ENCODE results near the gene MID1.

MID1 gene, protein sequence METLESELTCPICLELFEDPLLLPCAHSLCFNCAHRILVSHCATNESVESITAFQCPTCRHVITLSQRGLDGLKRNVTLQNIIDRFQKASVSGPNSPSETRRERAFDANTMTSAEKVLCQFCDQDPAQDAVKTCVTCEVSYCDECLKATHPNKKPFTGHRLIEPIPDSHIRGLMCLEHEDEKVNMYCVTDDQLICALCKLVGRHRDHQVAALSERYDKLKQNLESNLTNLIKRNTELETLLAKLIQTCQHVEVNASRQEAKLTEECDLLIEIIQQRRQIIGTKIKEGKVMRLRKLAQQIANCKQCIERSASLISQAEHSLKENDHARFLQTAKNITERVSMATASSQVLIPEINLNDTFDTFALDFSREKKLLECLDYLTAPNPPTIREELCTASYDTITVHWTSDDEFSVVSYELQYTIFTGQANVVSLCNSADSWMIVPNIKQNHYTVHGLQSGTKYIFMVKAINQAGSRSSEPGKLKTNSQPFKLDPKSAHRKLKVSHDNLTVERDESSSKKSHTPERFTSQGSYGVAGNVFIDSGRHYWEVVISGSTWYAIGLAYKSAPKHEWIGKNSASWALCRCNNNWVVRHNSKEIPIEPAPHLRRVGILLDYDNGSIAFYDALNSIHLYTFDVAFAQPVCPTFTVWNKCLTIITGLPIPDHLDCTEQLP

DNA sequence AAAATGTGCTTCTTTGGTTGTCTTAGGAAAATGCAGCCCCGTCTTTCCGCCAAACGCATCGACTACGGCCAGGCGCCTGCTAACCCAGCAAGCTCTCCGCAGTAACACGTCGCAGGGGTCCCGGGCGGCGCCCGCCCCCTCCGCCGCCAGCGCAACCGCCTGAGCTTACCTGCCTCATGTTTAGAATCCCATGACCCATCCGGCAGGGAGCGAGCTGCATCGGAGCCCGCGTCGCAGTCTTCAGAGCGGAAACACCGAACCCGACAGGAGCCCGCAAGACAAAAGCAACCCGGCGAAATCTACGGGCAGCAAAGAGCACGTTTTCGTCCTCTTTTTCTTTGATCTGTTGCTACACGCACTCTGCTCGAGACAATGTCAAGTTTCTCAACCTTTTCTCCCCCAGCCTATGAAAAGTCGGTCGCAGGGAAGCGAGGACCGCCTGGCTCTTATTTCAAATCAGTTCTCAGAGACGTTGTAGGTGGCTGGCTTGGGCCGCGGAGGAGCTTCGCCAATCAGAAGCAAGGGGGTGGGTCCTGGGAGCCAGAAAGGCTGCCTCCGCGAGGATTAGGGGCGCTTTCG lies at the start of gene MID1:
Gene MID1, minus strand, starts transcription at position 465 of the 579 bp plus-strand sequence. CDS start 53,038 bp downstream, outside the sequence.
- no peak for DNase-seq

DNA sequence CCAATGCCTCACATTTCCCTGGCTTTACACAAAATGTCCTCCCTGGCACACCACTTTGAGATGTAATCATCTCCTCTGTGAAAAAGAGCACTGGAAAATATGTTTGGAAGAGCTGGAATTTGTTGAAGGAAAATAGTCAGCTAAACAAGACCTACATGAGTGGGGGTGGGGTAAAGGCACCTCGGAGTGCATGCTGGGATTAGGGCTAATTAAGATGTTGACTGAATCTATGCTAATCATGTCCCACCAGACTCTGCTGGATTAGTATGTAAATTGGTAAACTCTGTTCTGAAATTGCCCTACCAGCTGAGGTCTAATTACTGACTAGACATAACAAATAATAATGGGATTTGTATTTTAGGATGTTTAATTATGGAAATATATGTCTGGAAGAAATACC lies 46.8 kb upstream of the MID1 start:
- no peak for DNase-seq

DNA sequence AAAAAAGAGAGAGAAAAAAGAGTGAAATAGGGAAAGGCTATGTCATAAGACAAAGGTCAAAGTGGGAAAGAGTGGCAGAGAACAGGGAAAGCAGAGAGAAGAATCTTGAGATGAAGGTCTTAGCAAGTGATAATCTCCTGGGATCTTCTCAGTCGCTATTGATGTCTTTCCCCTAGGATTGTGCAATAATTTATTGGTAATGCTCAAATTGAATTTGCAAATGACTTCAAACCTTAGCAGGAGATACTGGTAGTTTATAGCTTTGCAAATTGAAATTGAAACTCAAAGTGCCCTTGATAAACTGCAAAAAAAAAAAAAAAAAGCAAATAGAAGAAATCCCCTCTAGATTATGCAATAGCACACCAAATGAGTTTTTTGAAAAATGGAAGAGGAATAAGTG lies 45.7 kb upstream of the MID1 start:
- DNase-seq: no peak

DNA sequence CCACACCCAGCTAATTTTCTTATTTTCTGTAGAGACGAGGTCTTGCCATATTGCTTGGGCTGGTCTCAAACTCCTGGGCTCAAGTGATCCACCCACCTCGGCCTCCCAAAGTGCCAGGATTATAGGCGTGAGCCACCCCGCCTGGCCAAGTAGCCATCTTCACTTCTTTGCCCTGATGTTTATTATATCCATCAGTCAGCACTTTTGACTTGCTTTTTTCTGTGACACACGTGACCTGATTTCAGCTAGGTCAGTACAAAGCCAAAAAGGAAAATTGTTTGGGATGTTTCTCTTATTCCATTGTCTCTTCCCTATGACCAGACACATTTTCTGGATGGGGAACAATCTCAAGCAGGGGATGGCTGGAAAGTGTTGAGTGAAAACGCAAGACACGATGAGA lies 45.3 kb upstream of the MID1 start:
- no peak for DNase-seq

- DNase-seq: no peak
These were observed 39.8 kb upstream of the MID1 start for GRCh38 chrX:10660171-10660570.

GRCh38 chrX:10656214-10656613 lies 35.8 kb upstream of the MID1 start:
- DNase-seq: no peak

DNA sequence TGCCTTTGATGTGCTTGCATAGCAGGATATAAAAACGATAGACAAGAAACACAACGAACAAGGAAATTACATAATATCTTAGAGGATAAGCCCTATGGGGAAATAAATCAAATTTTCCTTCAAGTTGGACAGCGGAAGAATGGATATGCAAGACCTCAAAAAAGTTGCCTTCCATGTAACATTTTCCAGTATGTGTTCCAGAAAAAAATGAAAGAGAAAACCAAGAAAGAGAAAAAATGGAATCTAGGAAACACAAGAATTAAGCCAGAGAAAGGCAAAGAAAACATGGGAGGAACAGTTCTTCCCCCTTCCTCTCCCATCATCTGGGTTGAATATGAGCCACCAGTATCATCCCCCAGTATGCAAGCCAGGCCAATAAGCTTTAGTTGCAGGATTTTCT lies 34.6 kb upstream of the MID1 start:
- DNase-seq: no peak

- DNase-seq: no peak
These were observed 32.9 kb upstream of the MID1 start for GRCh38 chrX:10653302-10653701.

DNA sequence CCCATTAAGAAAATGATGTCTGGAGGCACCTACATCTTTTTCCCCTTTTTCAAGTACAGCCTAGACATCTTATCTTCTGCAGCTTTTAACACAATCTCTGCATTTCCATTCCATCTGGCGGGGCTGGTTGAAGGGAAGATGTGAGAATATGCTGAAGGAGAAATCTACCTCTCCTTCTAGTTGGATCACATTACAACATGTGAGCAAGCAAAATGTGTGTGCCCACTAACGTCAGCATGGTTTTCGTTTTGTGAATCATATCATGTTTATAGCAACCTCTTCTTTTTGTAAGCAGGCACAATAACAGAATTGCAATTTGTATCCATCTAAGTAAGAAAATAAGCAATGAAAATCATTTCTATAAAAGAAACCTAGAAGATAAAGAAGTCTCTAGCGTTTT lies 28.9 kb upstream of the MID1 start:
- DNase-seq: no peak

GRCh38 chrX:10648614-10649013 lies 28.2 kb upstream of the MID1 start:
- no peak for DNase-seq

- DNase-seq: no peak
These were observed 16.5 kb upstream of the MID1 start for GRCh38 chrX:10636851-10637250.

DNA sequence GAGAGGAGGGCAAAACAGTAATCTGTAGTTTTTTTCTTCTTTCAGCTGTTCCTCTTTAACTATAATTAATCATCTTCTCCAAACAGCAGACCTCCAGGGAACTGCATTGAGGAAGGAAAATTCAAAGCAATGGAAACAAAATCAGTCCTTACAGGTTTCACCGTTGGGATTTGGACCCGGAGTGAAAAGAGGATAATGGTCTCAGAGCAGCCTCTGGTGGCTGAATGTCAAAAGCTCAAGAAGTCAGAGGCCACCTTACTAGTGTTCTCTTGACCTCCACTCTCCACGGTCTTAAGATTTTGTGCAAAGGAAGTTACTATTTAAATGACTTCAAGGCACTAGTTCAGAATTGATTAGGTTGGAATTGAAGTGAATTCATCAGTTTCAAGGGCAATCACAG lies 16.0 kb upstream of the MID1 start:
- DNase-seq: no peak

GRCh38 chrX:10634392-10635161 lies 14.2 kb upstream of the MID1 start:
- DNase-seq: no peak

DNA sequence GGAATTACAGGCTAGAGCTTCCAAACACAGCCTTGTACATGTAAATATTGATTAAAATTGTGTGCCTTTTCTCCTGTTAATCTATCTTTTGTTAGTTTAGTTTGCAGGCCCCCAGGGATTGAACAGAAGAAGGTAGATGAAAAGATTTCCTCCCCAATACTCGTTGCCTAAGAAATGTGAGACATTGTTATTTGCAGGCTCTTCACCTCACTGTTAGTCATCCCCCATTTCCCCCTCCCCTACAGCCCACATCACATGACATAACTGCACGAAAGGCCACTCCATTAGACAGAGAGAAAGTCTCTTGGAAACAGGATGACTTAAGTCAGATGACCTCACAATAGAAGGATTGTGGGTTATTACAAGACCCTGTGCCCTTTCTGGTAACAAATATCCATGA lies 13.3 kb upstream of the MID1 start:
- DNase-seq: no peak

- no peak for DNase-seq
These were observed 11.2 kb upstream of the MID1 start for GRCh38 chrX:10631416-10632145.

DNA sequence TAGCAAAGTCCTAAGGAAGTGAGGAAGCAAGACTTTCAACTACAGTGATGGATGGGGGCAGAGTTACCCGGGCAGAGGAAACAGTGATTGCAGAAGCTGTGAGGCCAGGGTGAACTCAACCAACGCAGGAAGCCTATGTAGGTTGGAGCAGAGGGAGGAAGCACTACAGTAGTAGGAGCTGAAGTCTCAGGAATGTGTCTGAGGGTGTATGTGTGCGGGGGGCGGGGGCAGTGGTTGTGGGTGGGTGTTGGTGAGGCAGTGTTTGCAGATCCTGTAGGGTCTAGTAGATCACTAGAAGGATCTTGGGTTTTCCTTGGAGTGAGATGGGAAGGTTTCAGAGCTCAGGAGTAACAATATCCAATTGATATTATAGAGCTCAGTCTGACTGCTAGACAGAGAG lies 9.9 kb upstream of the MID1 start:
- no peak for DNase-seq

DNA sequence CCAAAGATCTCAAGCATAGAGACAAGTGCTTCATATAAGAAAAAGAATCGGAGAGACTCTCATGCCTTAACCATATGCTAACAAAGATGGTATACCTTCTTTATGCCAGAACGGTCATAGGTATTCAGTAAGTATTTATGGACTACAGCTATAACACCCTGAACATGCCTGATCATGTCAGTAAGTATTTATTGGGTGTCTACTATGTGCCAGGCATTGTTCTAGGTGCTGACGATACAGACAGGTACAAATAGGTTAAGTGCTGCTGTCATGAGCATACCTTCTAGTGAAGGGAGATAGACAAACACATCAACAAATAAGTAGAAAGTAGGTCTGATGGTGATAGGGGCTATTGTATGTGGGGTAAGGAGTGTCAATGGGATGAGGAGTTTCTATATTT lies 9.5 kb upstream of the MID1 start:
- DNase-seq: no peak

DNA sequence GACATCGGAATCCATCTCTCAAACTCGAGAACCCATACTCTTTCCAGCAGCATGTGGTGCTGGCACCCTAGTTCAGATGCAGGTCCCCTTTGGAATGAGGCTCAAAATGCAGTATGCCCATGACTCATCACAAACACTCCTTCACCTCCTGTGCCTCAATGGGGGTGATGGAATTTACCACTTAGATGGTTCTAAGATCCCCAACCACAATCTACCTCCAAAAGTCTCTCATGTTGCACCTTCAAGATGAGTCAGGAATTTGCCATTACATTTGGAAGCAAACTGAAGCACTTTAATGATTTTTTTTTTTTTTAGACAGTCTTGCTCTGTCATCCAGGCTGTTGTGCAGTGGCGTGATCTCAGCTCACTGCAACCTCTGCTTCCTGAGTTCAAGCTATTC lies 8.5 kb upstream of the MID1 start:
- DNase-seq: no peak

DNA sequence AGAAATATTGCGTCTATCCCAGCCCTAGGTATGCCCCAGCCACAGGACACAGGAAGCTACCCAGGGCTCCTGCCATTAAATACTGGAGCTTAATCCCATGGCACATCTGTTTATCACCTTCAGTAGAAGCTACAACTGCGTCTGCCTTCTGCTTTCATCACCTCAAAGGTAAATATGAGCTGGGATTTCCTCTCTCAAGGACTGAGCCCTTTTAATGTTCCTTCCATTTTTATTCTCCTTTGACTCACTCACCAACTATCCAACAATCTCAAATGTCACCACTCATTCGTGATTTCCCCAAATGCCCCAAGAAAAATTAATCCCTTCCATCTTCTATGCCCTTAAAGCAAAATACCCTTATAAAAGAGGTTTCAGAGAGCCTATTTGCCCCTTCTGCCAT lies 1.8 kb upstream of the MID1 start:
- DNase-seq: no peak

DNA sequence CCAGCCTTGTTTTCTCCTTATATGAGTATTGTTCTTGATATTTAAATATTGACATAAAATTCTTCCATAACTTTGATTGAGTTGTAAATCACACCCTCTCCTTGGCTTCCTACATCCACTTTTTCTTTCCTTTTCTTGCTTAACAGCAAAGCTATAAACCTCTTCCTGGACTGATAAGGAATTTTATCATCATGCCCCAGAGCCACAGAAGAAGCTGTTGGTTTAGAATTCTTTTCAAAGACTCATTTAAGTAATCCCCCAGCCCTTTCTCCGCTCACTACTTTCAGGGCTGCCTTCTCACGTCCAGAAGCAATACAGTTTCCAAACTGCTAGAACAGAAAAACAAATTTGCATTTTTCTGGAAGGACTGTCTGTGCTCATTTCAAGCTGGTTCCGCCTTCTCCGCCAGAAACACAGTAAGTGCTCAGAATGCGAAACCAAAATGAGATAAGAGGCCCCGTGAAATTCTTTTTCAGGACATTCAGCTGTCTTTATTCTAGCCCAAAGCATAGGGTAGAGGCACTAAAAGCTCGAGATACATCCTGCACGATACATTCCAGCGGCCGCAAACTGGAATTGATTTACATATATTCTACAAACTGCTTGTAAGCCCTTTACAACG lies 849 bp downstream of the MID1 start:
- no peak for DNase-seq

GRCh38 chrX:10618961-10619360 lies 1.4 kb downstream of the MID1 start:
- no peak for DNase-seq

- no peak for DNase-seq
These were observed 2.4 kb downstream of the MID1 start for GRCh38 chrX:10617999-10618351.
